HepG2 (cell line): Measurements from ENCODE around the gene APBB3. TPM values are rescaled to one million over a fixed set of nuclear protein-coding genes. Genes with fewer than 3 reads are reported as not detected.

Experiments
- GMEB2 ChIP-seq: IDR thresholded peaks from 2 replicates; pipeline ENCODE4 v1.6.1; 2016; ENCODE audit warnings: missing biosample characterization, missing genetic modification reagents, low read depth
- HCFC1 ChIP-seq: fragments of 150-350 bp; IDR thresholded peaks from 2 replicates; pipeline ENCODE4 v1.6.1; 2014; ENCODE audit warnings: low read depth, low read length
- HDAC1 ChIP-seq: sonication (generic); formaldehyde crosslinking; IDR thresholded peaks from 2 replicates; pipeline ENCODE4 v1.5.1; 2020; ENCODE audit warnings: mild to moderate bottlenecking, missing genetic modification reagents
- HMGXB4 ChIP-seq, 2 experiments: sonication (generic) in 1 of 2; formaldehyde crosslinking in 1 of 2; IDR thresholded peaks; 2 replicates each; pipeline versions ENCODE4 v1.4.0 to v1.6.1; 2018 to 2020; ENCODE audit warnings: missing genetic modification reagents in 2 of 2, borderline replicate concordance in 1 of 2, low read depth in 1 of 2, mild to moderate bottlenecking in 1 of 2, missing biosample characterization in 1 of 2
- JARID2 ChIP-seq: sonication (generic); formaldehyde crosslinking; IDR thresholded peaks from 2 replicates; pipeline ENCODE4 v1.8.1; 2023; ENCODE audit warnings: missing genetic modification reagents, inconsistent platforms; ENCODE audit not compliant: insufficient replicate concordance
- JUNB ChIP-seq: sonication (generic); formaldehyde crosslinking; IDR thresholded peaks from 2 replicates; pipeline ENCODE4 v1.8.0; 2022; ENCODE audit warnings: missing genetic modification reagents, mild to moderate bottlenecking, borderline replicate concordance
- LBX2 ChIP-seq: sonication (generic); formaldehyde crosslinking; IDR thresholded peaks from 2 replicates; pipeline ENCODE4 v1.5.0; 2020; ENCODE audit warnings: missing genetic modification reagents, mild to moderate bottlenecking, borderline replicate concordance
- MTA1 ChIP-seq: sonication (generic); formaldehyde crosslinking; IDR thresholded peaks from 2 replicates; pipeline ENCODE4 v1.4.0; 2020; ENCODE audit warnings: missing genetic modification reagents, mild to moderate bottlenecking, borderline replicate concordance
- NRL ChIP-seq: sonication (generic); formaldehyde crosslinking; IDR thresholded peaks from 2 replicates; pipeline ENCODE4 v1.5.0; 2020; ENCODE audit warnings: missing genetic modification reagents, mild to moderate bottlenecking, moderate library complexity, borderline replicate concordance
- RBM39 ChIP-seq: fragments of 200-400 bp; formaldehyde crosslinking; IDR thresholded peaks from one replicate; pipeline ENCODE4 v1.6.1; 2018; ENCODE audit warnings: antibody characterized with exemption, mild to moderate bottlenecking, low read depth, low read length; ENCODE audit not compliant: poor library complexity, severe bottlenecking
- RFX3 ChIP-seq: IDR thresholded peaks from 2 replicates; pipeline ENCODE4 v1.6.1; 2016; ENCODE audit warnings: missing biosample characterization, missing genetic modification reagents
- TAF1 ChIP-seq: sonication (generic); formaldehyde crosslinking; IDR thresholded peaks from 2 replicates; pipeline ENCODE4 v1.4.0; 2020; ENCODE audit warnings: missing genetic modification reagents
- THYN1 ChIP-seq: sonication (generic); formaldehyde crosslinking; IDR thresholded peaks from 2 replicates; pipeline ENCODE4 v1.8.1; 2023; ENCODE audit warnings: low read depth, mild to moderate bottlenecking, moderate library complexity, missing genetic modification reagents, borderline replicate concordance
- TOPORS ChIP-seq: sonication (generic); formaldehyde crosslinking; IDR thresholded peaks from 2 replicates; pipeline ENCODE4 v1.8.0; 2023; ENCODE audit warnings: mild to moderate bottlenecking, missing genetic modification reagents
- ZBTB21 ChIP-seq: sonication (generic); formaldehyde crosslinking; IDR thresholded peaks from 2 replicates; pipeline ENCODE4 v1.4.0; 2020; ENCODE audit warnings: missing genetic modification reagents
- ZBTB38 ChIP-seq: sonication (generic); formaldehyde crosslinking; IDR thresholded peaks from 2 replicates; pipeline ENCODE4 v1.5.1; 2020; ENCODE audit warnings: mild to moderate bottlenecking, missing genetic modification reagents
- ZNF142 ChIP-seq: sonication (generic); formaldehyde crosslinking; IDR thresholded peaks from 2 replicates; pipeline ENCODE4 v1.4.0; 2020; ENCODE audit warnings: missing genetic modification reagents
- ZNF17 ChIP-seq: sonication (generic); formaldehyde crosslinking; IDR thresholded peaks from 2 replicates; pipeline ENCODE4 v1.5.0; 2020; ENCODE audit warnings: mild to moderate bottlenecking, missing genetic modification reagents
- ZNF264 ChIP-seq: sonication (generic); formaldehyde crosslinking; IDR thresholded peaks from 2 replicates; pipeline ENCODE4 v1.4.0; 2020; ENCODE audit warnings: missing genetic modification reagents
- polyA plus RNA-seq, 8 experiments: library from polyadenylated mRNA; depleted of rRNA in 3 of 8; stranded (reverse) in 7 of 8; unstranded in 1 of 8; fragments of >200 nt; fragmentation: Illumina TruSeq in 4 of 8; extraction: Trizol in 4 of 8; gene quantifications; 2 replicates each; pipeline versions ENCODE4 v1.2.1 to v1.2.3, GENCODE V29; 2011 to 2016; ENCODE audit warnings: low read depth in 4 of 8, missing spikeins in 1 of 8, mixed read lengths in 1 of 8; ENCODE audit not compliant: insufficient read depth in 1 of 8
- total RNA-seq, 5 experiments: library from RNA; depleted of rRNA; stranded (reverse); fragments of >200 nt; fragmentation: Illumina TruSeq; extraction: Trizol; gene quantifications; 2 replicates each; pipeline ENCODE4 v1.2.3, GENCODE V29; 2016; ENCODE audit warnings: low read depth in 1 of 5

APBB3 gene
- total and polyA plus RNA-seq, 2 of the 13 experiments (the other 11 are each of a cell fraction or from before 2014, with no cell fraction given), result 0.38 to 0.78 TPM

GRCh38 chr5:140557136-140557805 lies 7.1 kb downstream of the APBB3 start, which contains the start of gene SRA1 (continued):
- TF ChIP-seq ZNF17 (CRISPR knock-in tag) (peak; percentile 81; the same call in 1 of the 2 replicates), ZBTB38 (CRISPR knock-in tag) (peak; percentile 92), TOPORS (CRISPR knock-in tag) (peak; percentile 18; the same call in 1 of the 2 replicates), MTA1 (CRISPR knock-in tag) (no peak), TAF1 (peak; percentile 96), THYN1 (CRISPR knock-in tag) (no peak), RFX3 (no peak), ZBTB21 (CRISPR knock-in tag) (0 out of 2 replicates have a peak, but pooled peaks have one; percentile 35), ZNF142 (CRISPR knock-in tag) (no peak), NRL (CRISPR knock-in tag) (peak; percentile 93), LBX2 (CRISPR knock-in tag) (no peak; the same call in 1 of the 2 replicates), JARID2 (CRISPR knock-in tag) (peak; percentile 87), ZNF264 (CRISPR knock-in tag) (peak; percentile 24; the same call in 1 of the 2 replicates), RBM39 (peak; percentile 70), HMGXB4 (CRISPR knock-in tag; IDR thresholded peaks at IDR 0.05; ENCODE audit: borderline replicate concordance in 1 of 2, low read depth in 1 of 2) (peak; percentile 62 to 87; a peak in 3 of 4 replicates), GMEB2 (CRISPR knock-in tag) (peak; percentile 56; the same call in 1 of the 2 replicates), HCFC1 (peak; percentile 39; the same call in 1 of the 2 replicates), JUNB (CRISPR knock-in tag) (no peak), HDAC1 (CRISPR knock-in tag) (peak; percentile 96)
